GM20431 (cell line): Measurements from ENCODE around the gene TMEM259.
"Not testable (repeated sequence)": the region's sequence is repeated elsewhere in the genome, so short reads cannot be mapped to it uniquely, and the experiment has no call there.

Experiments
- in situ Hi-C: fragments of 300-500 bp; cut with MseI, MboI; formaldehyde crosslinking; loops from one replicate; pipeline ENCODE4 v1.15.0; 2020; ENCODE audit warnings: low sequenced_read_pairs; ENCODE audit not compliant: unreplicated experiment

TMEM259 gene

GRCh38 chr19:1040476-1041271, 19.8 kb upstream of the TMEM259 start:
- in situ Hi-C loops, result no loop called here

DNA sequence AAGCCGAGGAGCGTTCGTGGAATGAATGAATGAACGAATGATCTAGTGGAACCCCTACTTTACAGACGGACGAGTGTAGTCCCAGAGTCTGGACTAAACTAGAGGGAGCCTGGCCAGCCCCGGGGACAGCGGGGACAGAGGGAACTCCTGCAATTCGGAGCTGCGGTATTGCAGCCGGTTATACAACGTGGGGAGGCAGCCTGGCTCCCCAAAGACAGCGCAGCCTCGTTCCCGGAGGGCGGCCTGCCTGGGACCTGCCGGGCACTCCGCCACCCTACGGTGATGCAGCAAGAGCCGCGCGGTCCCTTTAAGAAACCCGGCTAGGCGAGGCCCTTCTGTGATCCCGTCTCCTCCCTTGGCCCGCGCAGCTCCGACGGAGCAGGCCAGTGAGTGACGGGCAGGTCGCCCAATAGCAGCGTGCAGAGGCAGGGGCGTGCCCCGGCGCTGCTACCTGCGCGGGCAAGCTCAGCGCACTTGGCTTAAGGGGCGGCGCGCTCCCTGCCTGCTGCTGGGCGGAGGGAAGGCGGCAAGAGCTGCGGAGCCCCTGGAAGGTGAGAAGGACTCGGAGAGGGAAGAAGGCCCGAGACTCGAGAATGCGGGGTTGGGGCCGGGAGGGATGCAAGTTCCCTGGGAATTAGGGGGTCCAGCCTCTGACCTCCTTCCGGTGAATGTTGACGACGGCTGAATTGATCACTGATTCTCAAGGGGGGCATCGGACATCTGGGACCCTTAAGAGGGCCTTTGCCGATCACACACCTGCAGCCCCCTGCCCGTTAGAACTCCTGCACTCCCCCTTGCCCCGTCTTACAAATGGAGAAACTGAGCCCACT, 18.9 kb upstream of the TMEM259 start, which contains the start of gene ABCA7:
Gene ABCA7, plus strand, starts transcription at position 462 of the 830 bp plus-strand sequence. CDS start 1,255 bp downstream, outside the sequence.
- in situ Hi-C loops, result no loop called here

GRCh38 chr19:1038978-1039645, 18.2 kb upstream of the TMEM259 start:
- in situ Hi-C loops, result no loop called here

DNA sequence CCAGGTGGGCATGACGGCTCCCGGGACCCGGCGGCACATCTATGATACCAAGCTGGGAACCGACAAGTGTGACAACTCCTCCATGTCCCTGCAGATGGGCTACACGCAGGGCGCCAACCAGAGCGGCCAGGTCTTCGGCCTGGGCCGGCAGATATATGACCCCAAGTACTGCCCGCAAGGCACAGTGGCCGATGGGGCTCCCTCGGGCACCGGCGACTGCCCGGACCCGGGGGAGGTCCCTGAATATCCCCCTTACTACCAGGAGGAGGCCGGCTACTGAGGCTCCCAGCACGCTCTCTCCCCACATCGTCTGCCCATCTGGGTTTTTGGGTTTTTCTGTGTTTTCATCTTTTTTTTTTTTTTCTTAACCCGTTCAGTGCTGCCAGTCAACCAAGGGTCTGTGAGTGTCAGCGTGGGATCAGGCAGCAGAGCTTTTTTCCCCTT, 16.7 kb upstream of the TMEM259 start:
- in situ Hi-C loops, result no loop called here

DNA sequence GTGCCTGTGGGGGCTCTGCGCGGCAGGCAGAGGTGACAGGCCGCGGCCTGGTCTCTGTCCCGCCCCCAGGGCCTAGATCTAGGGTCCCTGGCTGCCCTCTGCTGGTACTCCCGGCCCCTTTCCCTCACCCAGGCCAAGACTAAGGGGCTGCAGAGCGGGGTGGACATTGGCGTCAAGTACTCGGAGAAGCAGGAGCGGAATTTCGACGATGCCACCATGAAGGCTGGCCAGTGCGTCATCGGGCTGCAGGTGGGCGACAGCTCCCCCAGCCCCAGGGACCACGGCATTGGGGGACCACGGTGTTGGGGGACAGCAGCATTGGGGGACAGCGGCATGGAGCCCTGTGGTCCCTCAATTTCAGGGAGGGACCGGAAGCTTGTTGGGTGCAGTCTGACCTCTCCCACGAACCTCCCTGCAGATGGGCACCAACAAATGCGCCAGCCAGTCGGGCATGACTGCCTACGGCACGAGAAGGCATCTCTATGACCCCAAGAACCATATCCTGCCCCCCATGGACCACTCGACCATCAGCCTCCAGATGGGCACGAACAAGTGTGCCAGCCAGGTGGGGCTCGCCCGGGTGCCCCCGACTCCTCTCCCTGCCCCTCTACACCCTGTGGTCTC, 15.2 kb upstream of the TMEM259 start:
- in situ Hi-C loops, result no loop called here

DNA sequence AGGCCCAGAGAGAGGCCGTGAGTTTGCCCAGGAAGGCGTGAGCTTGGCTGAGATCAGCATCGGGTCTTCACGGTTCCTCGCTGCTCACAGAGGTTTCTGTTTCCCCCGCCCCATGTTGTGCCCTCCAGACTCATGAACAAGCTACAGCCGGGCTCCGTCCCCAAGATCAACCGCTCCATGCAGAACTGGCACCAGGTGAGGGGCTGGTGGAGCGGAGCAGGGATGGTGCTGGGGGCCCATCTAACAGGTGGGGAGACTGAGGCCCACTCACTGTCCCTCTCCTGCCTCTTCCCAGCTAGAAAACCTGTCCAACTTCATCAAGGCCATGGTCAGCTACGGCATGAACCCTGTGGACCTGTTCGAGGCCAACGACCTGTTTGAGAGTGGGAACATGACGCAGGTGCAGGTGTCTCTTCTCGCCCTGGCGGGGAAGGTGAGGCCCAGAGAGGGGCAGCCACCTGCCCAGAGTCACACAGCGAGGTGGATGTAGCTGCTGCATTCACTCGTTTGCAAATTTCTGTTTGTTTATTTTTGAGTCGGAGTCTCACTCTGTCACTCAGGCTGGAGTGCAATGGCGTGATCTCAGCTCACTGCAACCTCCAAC, 11.4 kb upstream of the TMEM259 start:
- in situ Hi-C loops, result no loop called here

- in situ Hi-C loops, result no loop called here
Measured at GRCh38 chr19:1028062-1028926, 7.4 kb upstream of the TMEM259 start.

DNA sequence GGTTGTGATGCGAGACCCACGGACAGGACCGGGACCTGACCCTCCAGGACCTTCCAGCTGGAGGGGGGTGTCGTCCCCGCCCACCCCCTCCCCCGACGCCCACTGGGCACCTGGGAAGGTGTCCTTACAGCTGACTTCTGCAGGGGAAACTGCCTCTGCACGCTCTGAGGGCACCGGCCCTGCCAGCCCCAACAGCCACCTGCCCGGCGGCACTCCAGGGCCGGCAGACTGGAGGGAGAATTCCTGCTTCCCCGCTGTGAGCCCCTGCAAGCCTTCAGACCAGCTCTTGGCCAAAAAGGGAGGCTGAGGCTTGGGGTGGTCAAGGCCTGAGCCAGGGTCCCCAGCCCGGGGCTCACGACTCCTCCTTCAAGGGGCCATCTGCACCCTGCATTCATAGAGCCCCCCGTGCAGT, 6.7 kb upstream of the TMEM259 start:
- in situ Hi-C loops, result no loop called here

GRCh38 chr19:1026783-1027649, 6.1 kb upstream of the TMEM259 start:
- in situ Hi-C loops, result no loop called here

DNA sequence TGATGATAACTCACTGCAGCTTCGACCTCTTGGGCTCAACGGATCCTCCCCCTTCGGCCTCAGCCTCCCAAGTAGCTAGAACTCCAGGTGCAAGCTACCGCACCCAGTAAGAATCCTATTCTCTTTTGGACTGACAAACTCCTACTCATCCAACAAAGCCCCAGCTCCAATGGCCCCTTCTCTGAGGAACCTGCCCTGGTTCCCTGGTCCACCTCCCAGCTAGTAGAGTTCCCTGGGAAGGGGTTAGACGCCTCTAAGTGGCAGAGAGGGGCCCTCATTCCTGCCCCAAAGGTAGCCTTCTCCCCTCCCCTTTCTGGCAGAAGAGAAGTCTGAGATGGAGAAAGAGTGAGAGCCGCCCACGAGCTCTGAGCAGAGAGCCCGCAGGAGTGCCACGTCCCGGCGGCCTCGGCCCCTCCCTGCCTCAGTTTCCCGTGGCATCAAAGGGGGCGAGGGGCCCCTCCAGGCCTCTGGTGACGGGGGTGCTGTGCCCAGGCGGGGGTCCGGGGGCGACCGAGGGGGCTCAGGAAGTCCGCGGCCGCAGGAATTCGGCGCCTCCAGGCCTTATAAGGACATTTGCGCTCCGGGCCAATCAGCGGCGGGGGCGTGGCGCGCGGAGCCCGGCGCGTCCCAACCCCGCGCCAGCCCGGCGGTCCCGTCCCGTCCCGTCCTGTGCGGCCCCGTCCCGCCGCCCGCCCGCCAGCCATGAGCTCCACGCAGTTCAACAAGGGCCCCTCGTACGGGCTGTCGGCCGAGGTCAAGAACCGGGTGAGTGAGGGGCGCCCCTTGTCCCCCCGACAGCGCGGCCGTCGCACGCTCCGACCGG, 5.2 kb upstream of the TMEM259 start, which contains the start of gene CNN2:
Gene CNN2, plus strand, starts transcription at position 649 of the 823 bp plus-strand sequence. Its CDS starts 54 bp downstream, at position 703.
- in situ Hi-C loops, result no loop called here

DNA sequence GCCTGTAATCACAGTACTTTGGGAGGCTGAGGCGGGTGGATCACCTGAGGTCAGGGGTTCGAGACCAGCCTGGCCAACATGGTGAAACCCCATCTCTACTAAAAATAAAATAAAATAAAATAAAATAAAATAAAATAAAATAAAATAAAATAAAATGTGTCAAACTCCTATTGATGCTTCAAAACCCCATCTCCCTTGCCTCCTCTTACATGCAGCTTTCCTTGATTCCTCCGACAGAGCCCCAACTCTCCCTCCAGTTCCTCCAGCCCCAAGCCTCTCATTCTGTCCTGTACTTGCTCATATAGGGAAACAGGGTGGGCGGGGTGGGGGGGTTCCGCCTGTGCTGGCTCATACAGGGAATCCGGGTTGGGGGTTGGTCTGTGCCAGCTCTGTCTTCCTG, 4.2 kb upstream of the TMEM259 start:
- in situ Hi-C loops, result not testable (repeated sequence)

GRCh38 chr19:1023883-1024188, 2.9 kb upstream of the TMEM259 start:
- in situ Hi-C loops, result not testable (repeated sequence)

DNA sequence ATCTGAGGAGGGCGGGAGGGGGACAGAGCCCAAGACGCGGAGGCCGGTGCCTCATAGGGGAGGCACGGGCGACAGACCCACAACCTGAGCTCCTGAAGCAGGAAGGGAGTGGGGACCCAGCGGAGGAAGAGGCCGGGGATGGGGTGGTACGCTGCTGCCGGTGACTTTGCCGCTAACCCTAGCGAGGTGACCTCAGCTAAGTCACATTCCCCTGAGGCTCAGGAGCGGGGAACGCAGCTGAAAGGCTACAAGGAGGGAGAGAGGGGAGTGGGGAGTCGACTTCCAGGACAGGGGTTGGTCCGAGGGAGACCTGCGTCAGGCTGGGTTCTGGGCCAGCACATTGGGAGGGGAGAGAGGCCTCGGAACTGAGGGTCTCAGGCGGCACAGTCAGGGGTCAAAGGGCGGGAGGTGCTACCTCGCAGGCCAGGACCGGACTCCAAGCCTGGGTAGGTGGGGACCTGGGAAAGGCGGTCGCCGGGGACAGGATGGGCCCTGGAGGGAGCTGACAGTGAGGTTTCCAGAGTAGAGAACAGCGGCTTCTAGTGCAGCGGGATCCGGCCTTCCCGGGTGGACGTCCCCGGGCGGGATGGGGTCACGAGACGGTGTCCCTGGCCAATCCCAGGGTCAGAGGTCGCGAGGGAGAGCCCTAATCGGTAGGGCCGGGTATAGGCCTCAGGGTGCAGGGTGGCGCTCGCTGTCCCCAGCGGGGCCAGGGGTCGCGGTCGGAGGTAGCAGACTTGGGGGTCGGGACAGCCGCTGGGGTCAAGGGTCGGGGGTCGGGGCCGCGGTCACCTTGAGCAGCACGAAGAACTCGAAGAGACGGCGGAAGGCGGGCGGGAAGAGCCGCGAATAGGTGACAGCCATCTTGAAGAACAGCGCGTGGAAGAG, 699 bp downstream of the TMEM259 start:
- in situ Hi-C loops, result no loop called here

- in situ Hi-C loops, result no loop called here
Measured at GRCh38 chr19:1019616-1019961, 1.3 kb downstream of the TMEM259 start.

DNA sequence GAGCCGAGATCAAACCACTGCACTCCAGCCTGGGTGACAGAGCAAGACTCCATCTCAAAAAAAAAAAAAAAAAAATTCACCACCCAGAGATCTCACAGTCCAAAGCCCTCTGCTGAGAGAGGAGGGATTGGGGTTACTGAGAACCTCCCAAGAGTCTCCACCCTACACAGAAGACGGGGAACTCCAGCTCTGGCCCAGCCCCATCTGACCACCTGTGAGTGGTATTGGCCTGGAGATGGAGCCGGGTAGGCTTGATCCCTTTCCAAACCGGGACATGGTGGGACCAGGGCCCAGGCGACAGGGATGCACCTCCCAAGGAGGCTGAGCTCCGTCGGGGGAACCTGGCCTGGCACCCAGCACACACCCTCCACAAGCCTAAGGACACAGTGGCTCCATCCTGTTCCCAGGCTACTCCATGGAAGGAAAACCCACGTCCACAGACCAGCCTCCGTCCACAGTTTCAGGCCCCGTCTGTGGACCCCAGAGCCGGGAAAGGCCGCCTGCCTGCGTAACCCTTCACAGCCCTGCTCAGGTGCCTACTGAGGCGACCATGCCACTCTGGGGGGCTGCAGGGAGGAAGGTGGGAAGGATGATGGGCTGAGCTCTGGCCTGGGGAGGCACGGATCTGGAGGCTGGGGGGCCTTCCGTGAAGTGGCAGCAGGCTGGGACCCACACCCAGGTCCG, 1.8 kb downstream of the TMEM259 start:
- in situ Hi-C loops, result no loop called here

DNA sequence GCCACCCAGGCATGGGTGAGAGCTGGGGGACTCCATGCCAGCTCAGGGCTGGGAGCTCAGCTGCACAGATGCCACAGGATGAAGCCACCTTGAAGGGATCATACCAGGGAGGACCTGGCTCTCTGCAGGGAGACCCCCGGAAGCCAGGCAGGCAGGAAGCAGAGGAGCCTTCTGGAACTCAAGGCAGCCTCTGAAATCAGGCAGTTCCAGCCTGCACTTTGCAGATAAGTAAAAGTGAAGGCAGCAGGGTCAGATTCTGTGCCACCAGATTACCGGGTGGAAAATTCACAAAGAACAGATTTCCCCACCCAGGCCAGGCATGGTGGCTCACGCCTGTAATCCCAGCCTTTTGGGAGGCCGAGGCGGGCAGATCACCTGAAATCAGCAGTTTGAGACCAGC, 2.5 kb downstream of the TMEM259 start:
- in situ Hi-C loops, result no loop called here
